NT2/D1 (cell line): ENCODE data around the gene SETDB2.
"Not testable (repeated sequence)": the region's sequence is repeated elsewhere in the genome, so short reads cannot be mapped to it uniquely, and the experiment has no call there.

Experiments used
- DNase-seq: peaks from one replicate; pipeline ENCODE4 v3.0.0-alpha.2; 2011; ENCODE audit warnings: low read depth, low spot score
- H3K27me3 ChIP-seq: 2 replicates; pipeline ENCODE4 v1.6.0; 2011; ENCODE audit warnings: mild to moderate bottlenecking; ENCODE audit not compliant: insufficient read length, insufficient read depth
- H3K36me3 ChIP-seq: 2 replicates; pipeline ENCODE4 v1.6.1; 2011; ENCODE audit warnings: mild to moderate bottlenecking, low read length, mixed read lengths; ENCODE audit not compliant: insufficient read depth, insufficient read length
- H3K4me1 ChIP-seq: 2 replicates; pipeline ENCODE4 v1.5.1; 2011; ENCODE audit not compliant: insufficient read depth, insufficient read length
- H3K4me3 ChIP-seq: 2 replicates; pipeline ENCODE4 v1.5.1; 2011; ENCODE audit warnings: low read depth; ENCODE audit not compliant: insufficient read length
- H3K9ac ChIP-seq: 2 replicates; pipeline ENCODE4 v1.6.0; 2011; ENCODE audit warnings: low read depth; ENCODE audit not compliant: insufficient read length
- H3K9me3 ChIP-seq: 2 replicates; pipeline ENCODE4 v1.5.1; 2011; ENCODE audit warnings: mild to moderate bottlenecking, low read length; ENCODE audit not compliant: insufficient read depth
- SUZ12 ChIP-seq: IDR thresholded peaks from 2 replicates; pipeline ENCODE4 v1.6.1; 2011; ENCODE audit not compliant: insufficient read length, insufficient read depth; ENCODE audit errors: extremely low read depth
- YY1 ChIP-seq: IDR thresholded peaks from 2 replicates; pipeline ENCODE4 v1.6.1; 2011; ENCODE audit not compliant: insufficient read length, insufficient read depth
- ZNF274 ChIP-seq: IDR thresholded peaks from 2 replicates; pipeline ENCODE4 v1.6.1; 2011; ENCODE audit warnings: mild to moderate bottlenecking, low read depth, low read length

SETDB2 gene

DNA sequence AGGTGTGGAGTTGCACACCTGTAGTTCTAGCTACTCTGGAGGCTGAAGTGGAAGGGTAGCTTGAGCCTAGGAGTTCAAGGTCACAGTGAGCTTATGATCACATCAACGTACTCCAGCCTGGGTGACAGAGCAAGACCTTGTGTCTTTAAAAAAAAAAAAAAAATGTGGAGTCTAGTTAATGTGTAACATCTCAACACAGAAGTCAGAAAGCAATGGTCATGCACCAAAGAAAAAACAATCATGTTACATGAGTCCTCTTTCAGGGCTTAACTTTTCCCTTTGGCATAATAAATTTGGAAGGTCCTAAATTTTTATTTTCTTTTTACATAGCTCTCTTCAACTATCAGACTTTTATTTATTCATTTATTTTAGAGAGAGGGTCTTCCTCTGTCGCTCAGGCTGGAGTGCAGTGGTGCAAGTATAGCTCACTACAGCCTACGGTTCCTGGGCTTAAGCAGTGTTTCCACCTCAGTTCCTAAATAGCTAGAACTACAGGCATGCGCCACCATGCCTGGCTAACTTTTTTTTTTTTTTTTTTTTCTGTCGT is 22.3 kb downstream of the SETDB2 start:
- no peak for DNase-seq
- Histone ChIP-seq H3K27me3 (no peaks in the 10 kb centered on the region), H3K4me3 (no peak overlapping the region), H3K9me3 (peaks cover 15% of the 10 kb centered on the region; the same call in 1 of the 2 replicates), H3K4me1 (no peaks in the 10 kb centered on the region), H3K36me3 (no peaks in the 10 kb centered on the region), H3K9ac (no peak overlapping the region)
- no peak for TF ChIP-seq ZNF274
- TF ChIP-seq SUZ12, result no peak
- TF ChIP-seq YY1, result no peak

DNA sequence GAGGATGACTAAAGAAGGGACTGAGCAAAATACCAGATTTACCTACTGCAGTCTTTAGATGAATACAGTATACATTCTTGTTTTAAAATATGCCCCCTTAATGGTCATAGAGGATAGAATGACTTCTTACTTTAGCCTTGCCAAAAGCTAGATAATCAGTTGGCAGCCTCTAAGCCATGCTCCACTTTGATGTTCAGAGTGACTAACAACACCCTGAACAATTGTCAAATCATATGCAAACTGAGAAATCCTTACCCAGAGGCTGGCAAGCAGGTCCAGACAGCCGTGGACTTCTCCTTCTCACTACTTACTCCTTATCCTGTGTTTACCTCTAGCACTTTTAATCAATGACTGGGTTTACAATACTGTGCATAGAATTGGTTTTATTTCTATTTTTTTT is 28.1 kb downstream of the SETDB2 start:
- no peaks in the 10 kb centered on the region for H3K27me3 ChIP-seq
- no peak overlapping the region for H3K4me3 ChIP-seq
- H3K36me3 ChIP-seq, result peaks cover 3% of the 10 kb centered on the region
- H3K9ac ChIP-seq, result no peak overlapping the region
- no peak for DNase-seq
- no peak for TF ChIP-seq SUZ12
- TF ChIP-seq ZNF274, result no peak
- TF ChIP-seq YY1, result no peak
- H3K9me3 ChIP-seq, result no peaks in the 10 kb centered on the region
- H3K4me1 ChIP-seq, result no peaks in the 10 kb centered on the region

DNA sequence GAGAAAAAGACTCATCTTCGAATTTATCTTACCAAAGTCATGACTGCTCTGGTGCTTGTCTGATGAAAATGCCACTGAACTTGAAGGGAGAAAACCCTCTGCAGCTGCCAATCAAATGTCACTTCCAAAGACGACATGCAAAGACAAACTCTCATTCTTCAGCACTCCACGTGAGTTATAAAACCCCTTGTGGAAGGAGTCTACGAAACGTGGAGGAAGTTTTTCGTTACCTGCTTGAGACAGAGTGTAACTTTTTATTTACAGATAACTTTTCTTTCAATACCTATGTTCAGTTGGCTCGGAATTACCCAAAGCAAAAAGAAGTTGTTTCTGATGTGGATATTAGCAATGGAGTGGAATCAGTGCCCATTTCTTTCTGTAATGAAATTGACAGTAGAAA is 32.5 kb downstream of the SETDB2 start:
- Histone ChIP-seq H3K9me3 (no peaks in the 10 kb centered on the region), H3K4me3 (no peak overlapping the region), H3K36me3 (peaks cover 6% of the 10 kb centered on the region), H3K4me1 (no peaks in the 10 kb centered on the region), H3K9ac (no peak overlapping the region), H3K27me3 (no peaks in the 10 kb centered on the region)
- DNase-seq, result no peak
- TF ChIP-seq YY1 (no peak), ZNF274 (no peak), SUZ12 (no peak)

DNA sequence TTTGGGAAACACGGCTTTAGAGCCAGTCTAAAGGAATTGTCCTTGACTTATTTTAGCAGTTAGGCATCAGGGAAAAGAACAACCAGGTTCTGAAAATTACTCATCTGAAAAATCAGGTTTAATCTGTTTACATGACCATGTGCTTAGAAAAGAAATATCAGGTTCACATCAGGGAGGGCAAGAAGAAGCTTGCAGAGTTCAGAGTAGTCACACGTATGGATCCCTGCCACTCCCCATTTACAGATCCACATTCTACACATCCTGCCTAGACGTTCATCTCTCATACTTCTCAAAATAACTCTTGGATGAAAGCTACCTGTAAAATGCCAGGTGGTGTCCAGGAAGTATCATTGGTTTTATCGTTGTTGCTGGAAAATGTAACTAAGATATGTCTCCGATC is 37.7 kb downstream of the SETDB2 start:
- H3K4me1 ChIP-seq, result no peaks in the 10 kb centered on the region
- no peaks in the 10 kb centered on the region for H3K9me3 ChIP-seq
- no peak for DNase-seq
- H3K4me3 ChIP-seq, result no peak overlapping the region
- peaks cover 4% of the 10 kb centered on the region for H3K36me3 ChIP-seq
- H3K27me3 ChIP-seq, result no peaks in the 10 kb centered on the region
- TF ChIP-seq SUZ12 (no peak), ZNF274 (no peak), YY1 (no peak)
- H3K9ac ChIP-seq, result no peak overlapping the region

DNA sequence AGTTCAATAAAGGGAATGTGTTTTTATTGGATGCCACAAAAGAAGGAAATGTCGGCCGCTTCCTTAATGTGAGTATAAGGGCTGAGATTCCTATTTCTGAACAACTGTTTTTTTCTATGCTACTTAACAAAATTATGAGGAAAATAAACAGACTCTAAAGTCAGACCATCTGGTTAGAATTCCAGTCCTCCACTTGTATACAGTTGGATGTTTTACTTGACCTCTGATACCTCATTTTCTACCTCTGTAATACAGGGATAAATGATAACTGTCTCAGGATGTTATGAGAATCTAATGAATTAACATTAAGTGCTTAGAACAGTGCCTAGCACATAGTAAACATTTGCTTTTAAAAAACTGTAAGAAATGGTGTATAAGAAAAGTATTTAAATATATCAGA is 44.5 kb downstream of the SETDB2 start:
- no peak for TF ChIP-seq ZNF274
- TF ChIP-seq SUZ12, result no peak
- TF ChIP-seq YY1, result no peak
- no peaks in the 10 kb centered on the region for H3K36me3 ChIP-seq

DNA sequence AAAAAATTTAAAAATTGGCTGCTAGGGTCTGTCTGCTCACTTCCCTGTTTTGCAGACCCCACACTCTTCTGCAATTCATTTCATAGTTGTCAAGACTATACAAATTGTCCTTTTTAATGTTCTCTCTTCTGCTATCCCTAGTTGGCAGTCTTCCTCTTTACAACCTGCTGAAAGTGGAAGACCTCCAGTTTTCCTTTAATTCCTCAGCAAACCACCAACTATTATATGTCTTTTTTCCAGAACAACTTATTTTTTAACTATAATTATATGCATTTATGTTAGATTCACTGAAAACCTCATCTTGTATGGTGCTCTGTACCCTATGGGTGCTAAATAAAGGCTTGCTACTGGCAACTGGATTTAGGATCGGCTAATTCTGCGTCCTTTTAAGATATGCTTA is 50.6 kb downstream of the SETDB2 start:
- H3K4me1 ChIP-seq, result no peaks in the 10 kb centered on the region
- no peaks in the 10 kb centered on the region for H3K27me3 ChIP-seq

More for the DNA sequence above, 44.5 kb downstream of the SETDB2 start:
- no peak for DNase-seq
- Histone ChIP-seq H3K27me3 (no peaks in the 10 kb centered on the region), H3K9ac (no peak overlapping the region), H3K4me3 (no peak overlapping the region), H3K4me1 (no peaks in the 10 kb centered on the region), H3K9me3 (no peaks in the 10 kb centered on the region)

DNA sequence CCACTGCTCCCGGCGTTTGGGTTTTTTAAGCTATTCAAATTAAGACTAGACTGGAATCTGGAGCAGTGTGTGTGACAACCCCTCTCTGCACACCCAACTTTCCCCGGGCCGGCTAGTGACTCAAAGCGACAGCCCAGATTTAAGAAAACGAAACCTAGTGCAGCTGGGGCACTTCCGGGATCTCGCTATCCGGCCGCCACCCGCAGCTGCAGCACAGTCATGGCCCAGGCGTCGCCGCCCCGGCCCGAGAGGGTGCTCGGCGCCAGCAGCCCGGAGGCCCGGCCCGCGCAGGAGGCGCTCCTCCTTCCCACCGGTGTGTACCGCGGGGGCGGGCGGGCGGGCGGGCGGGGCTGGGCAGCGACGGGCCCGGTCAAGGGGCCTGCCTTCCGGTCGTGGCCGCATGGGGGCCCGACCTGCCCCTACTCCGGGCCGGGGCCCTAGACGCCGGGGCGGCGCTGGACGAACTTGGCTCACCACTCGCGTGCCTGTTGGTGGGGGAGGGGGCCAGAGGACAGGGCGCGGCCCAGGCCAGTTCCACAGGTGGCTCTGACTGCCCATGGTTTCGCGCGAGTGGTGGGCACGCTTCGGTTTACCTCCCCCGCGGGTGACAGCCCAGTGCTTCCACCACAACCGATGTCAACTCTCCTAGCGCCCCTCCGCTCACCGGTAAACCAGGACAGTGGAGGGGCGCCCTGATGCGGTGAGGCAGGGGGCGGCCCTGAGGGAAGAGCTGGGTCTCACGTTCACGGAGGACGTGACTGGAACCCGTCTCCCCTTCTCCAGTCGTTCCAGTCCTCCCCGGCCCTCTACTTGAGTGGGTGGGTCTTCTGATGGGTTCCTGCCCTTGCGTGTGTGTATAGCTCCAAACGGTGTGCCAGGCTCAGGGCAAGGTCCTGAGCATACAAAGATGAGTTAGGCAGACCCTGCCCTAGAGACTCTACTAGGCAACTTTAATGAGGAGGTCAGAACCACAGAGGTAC is 52.0 kb downstream of the SETDB2 start, which contains the start of gene PHF11:
Gene PHF11, plus strand, starts transcription at position 171 of the 980 bp plus-strand sequence. Its CDS starts 49 bp downstream, at position 220.
- no peaks in the 10 kb centered on the region for H3K4me1 ChIP-seq
- peak; percentile 16 for DNase-seq
- H3K4me3 ChIP-seq, result peak within 1 kb of the TSS; percentile 28
- no peak for TF ChIP-seq ZNF274
- TF ChIP-seq SUZ12, result no peak
- TF ChIP-seq YY1, result no peak
- H3K27me3 ChIP-seq, result no peaks in the 10 kb centered on the region
- H3K9ac ChIP-seq, result peak within 1 kb of the TSS; percentile 61
- no peaks in the 10 kb centered on the region for H3K36me3 ChIP-seq
- no peaks in the 10 kb centered on the region for H3K9me3 ChIP-seq

More for the DNA sequence above, 50.6 kb downstream of the SETDB2 start:
- no peak for DNase-seq
- TF ChIP-seq YY1, result no peak
- TF ChIP-seq SUZ12, result no peak
- TF ChIP-seq ZNF274, result no peak
- H3K9me3 ChIP-seq, result no peaks in the 10 kb centered on the region
- no peaks in the 10 kb centered on the region for H3K36me3 ChIP-seq
- H3K4me3 ChIP-seq, result no peak overlapping the region
- no peak overlapping the region for H3K9ac ChIP-seq

DNA sequence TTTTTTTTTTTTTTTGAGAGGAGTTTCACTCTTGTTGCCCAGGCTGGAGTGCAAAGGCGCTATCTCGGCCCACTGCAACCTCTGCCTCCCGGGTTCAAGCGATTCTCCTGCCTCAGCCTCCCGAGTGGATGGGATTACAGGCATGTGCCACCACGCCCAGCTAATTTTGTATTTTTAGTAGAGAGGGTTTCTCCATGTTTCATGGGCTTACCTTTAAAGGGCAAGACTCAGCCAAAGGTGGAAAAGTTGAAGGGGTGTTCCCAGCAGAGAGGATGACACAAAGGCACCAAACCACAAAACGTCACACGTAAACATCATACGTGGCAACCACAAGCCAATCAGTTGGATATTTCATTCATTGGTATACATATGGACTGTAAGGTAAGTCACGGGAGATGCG is 52.8 kb downstream of the SETDB2 start:
- H3K4me3 ChIP-seq, H3K9ac ChIP-seq, H3K9me3 ChIP-seq, H3K36me3 ChIP-seq, H3K27me3 ChIP-seq, DNase-seq, H3K4me1 ChIP-seq: not testable (repeated sequence)
